Neural crest cell (in vitro differentiated cells): ENCODE results near the gene NPHP3. TPM values are rescaled to one million over a fixed set of nuclear protein-coding genes. Genes with fewer than 3 reads are reported as not detected.

Source experiments
- DNase-seq: peaks from one replicate; pipeline ENCODE4 v3.0.0; 2021; ENCODE audit warnings: low read depth, mixed read lengths, low spot score
- H3K27ac Mint-ChIP-seq: one replicate; pipeline ENCODE4 v1.8.0; 2021; ENCODE audit warnings: mild to moderate bottlenecking, mixed read lengths; ENCODE audit not compliant: unreplicated experiment
- H3K27me3 Mint-ChIP-seq: 2 replicates; pipeline ENCODE4 v1.8.0; 2021; ENCODE audit warnings: low read depth, mild to moderate bottlenecking, mixed read lengths
- H3K36me3 Mint-ChIP-seq: 2 replicates; pipeline ENCODE4 v1.8.0; 2021; ENCODE audit warnings: low read depth, mild to moderate bottlenecking, mixed read lengths
- H3K4me1 Mint-ChIP-seq: 2 replicates; pipeline ENCODE4 v1.8.0; 2021; ENCODE audit warnings: mixed read lengths
- H3K4me3 Mint-ChIP-seq: one replicate; pipeline ENCODE4 v1.8.0; 2021; ENCODE audit warnings: mild to moderate bottlenecking, mixed read lengths
- H3K9me3 Mint-ChIP-seq: 2 replicates; pipeline ENCODE4 v1.8.0; 2021; ENCODE audit warnings: mixed read lengths
- total RNA-seq: library from RNA; stranded (reverse); gene quantifications from 2 replicates; pipeline ENCODE4 v1.2.1, GENCODE V29; 2021
- TF ChIP-seq, protein P1 (sequence below): fragments of 200-600 bp; sonication (generic); conservative IDR thresholded peaks from 2 replicates; pipeline ENCODE4 v1.5.0; 2021; ENCODE audit warnings: antibody characterized with exemption, mild to moderate bottlenecking

Gene NPHP3
- total RNA-seq, 1 donor from 2014 or later, result 18.9 TPM

- Mint-ChIP-seq H3K36me3 (no peaks in the 10 kb centered on the region), H3K4me3 (peak overlapping the region; percentile 75), H3K27me3 (no peaks in the 10 kb centered on the region), H3K9me3 (no peaks in the 10 kb centered on the region), H3K4me1 (peaks cover 39% of the 10 kb centered on the region), H3K27ac (no peak overlapping the region)
- TF ChIP-seq, protein P1, sequence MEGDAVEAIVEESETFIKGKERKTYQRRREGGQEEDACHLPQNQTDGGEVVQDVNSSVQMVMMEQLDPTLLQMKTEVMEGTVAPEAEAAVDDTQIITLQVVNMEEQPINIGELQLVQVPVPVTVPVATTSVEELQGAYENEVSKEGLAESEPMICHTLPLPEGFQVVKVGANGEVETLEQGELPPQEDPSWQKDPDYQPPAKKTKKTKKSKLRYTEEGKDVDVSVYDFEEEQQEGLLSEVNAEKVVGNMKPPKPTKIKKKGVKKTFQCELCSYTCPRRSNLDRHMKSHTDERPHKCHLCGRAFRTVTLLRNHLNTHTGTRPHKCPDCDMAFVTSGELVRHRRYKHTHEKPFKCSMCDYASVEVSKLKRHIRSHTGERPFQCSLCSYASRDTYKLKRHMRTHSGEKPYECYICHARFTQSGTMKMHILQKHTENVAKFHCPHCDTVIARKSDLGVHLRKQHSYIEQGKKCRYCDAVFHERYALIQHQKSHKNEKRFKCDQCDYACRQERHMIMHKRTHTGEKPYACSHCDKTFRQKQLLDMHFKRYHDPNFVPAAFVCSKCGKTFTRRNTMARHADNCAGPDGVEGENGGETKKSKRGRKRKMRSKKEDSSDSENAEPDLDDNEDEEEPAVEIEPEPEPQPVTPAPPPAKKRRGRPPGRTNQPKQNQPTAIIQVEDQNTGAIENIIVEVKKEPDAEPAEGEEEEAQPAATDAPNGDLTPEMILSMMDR, result no peak
- no peak for DNase-seq
Observed at GRCh38 chr3:132662212-132662611, 60.0 kb downstream of the NPHP3 start.

- Mint-ChIP-seq H3K27ac (peak overlapping the region; percentile 40), H3K4me3 (peak overlapping the region; percentile 98), H3K9me3 (no peaks in the 10 kb centered on the region), H3K27me3 (no peaks in the 10 kb centered on the region), H3K4me1 (peaks cover 39% of the 10 kb centered on the region), H3K36me3 (no peaks in the 10 kb centered on the region)
- no peak for DNase-seq
- TF ChIP-seq, protein P1, result no peak
Observed at GRCh38 chr3:132661101-132661500, 61.1 kb downstream of the NPHP3 start.

GRCh38 chr3:132660811-132661070, 61.5 kb downstream of the NPHP3 start:
- Mint-ChIP-seq H3K27ac (peak overlapping the region; percentile 98), H3K4me1 (peaks cover 39% of the 10 kb centered on the region), H3K9me3 (no peaks in the 10 kb centered on the region), H3K36me3 (no peaks in the 10 kb centered on the region), H3K4me3 (peak overlapping the region; percentile 98), H3K27me3 (no peaks in the 10 kb centered on the region)
- TF ChIP-seq, protein P1, result no peak
- DNase-seq, result no peak

- peak; percentile 48 for DNase-seq
- H3K4me3 Mint-ChIP-seq, result peak within 1 kb of the TSS; percentile 98
- H3K9me3 Mint-ChIP-seq, result no peaks in the 10 kb centered on the region
- TF ChIP-seq, protein P1, result no peak
- peaks cover 39% of the 10 kb centered on the region for H3K4me1 Mint-ChIP-seq
- H3K36me3 Mint-ChIP-seq, result no peaks in the 10 kb centered on the region
- H3K27me3 Mint-ChIP-seq, result no peaks in the 10 kb centered on the region
- H3K27ac Mint-ChIP-seq, result peak within 1 kb of the TSS; percentile 98
Observed at GRCh38 chr3:132660052-132660810, 62.0 kb downstream of the NPHP3 start, which contains the start of gene UBA5. UBA5 (plus strand) TSS chr3:132660329; CDS start chr3:132660538, 209 bp downstream.

- H3K4me1 Mint-ChIP-seq, result peaks cover 33% of the 10 kb centered on the region
- peak; percentile 57 for DNase-seq
- H3K27ac Mint-ChIP-seq, result peak within 1 kb of the TSS; percentile 98
Observed at GRCh38 chr3:132659365-132660051, 62.7 kb downstream of the NPHP3 start, which contains the start of gene ACAD11. ACAD11 (minus strand) TSS chr3:132659809; CDS start chr3:132659751, 58 bp downstream.

More at GRCh38 chr3:132659365-132660051, 62.7 kb downstream of the NPHP3 start, which contains the start of gene ACAD11:
- H3K9me3 Mint-ChIP-seq, result no peaks in the 10 kb centered on the region
- H3K27me3 Mint-ChIP-seq, result no peaks in the 10 kb centered on the region
- peak within 1 kb of the TSS; percentile 98 for H3K4me3 Mint-ChIP-seq
- H3K36me3 Mint-ChIP-seq, result no peaks in the 10 kb centered on the region
- TF ChIP-seq, protein P1, result peak; percentile 67
